HEK293 (cell line): ENCODE data around the gene COLQ.

ENCODE experiments used
- CTCF ChIA-PET: fragments of 350-600 bp; formaldehyde crosslinking; extraction: SDS; loops from one replicate; lab custom pipeline; 2021; ENCODE audit warnings: antibody characterized with exemption; lab: Yijun Ruan, JAX
- POLR2A ChIA-PET: fragments of 300-600 bp; formaldehyde crosslinking; extraction: SDS; loops from one replicate; lab custom pipeline; 2020; ENCODE audit warnings: antibody characterized with exemption, inconsistent platforms; lab: Yijun Ruan, JAX
- H3K27ac ChIP-seq: fragments of 200-500 bp; sonication (Bioruptor generic); 2 replicates; pipeline ENCODE4 v1.5.1; 2014; ENCODE audit warnings: low read depth, low read length, control low read depth, inconsistent platforms; ENCODE audit errors: extremely low read depth
- H3K36me3 ChIP-seq, 2 experiments: fragments of 200-500 bp in 1 of 2; sonication (Bioruptor generic) in 1 of 2; 1 replicate in 1 of 2; 2 replicates in 1 of 2; pipeline ENCODE4 v1.5.1; 2014 to 2017; ENCODE audit warnings: inconsistent platforms in 2 of 2, low read length in 2 of 2; ENCODE audit not compliant: control insufficient read depth in 2 of 2, insufficient read depth in 1 of 2
- H3K4me1 ChIP-seq: fragments of 200-500 bp; sonication (Bioruptor generic); 2 replicates; pipeline ENCODE4 v1.5.1; 2014; ENCODE audit warnings: mild to moderate bottlenecking, low read length, inconsistent platforms; ENCODE audit not compliant: control insufficient read depth, insufficient read depth
- H3K4me3 ChIP-seq: 2 replicates; pipeline ENCODE4 v1.5.1; 2011; ENCODE audit warnings: low read depth, mild to moderate bottlenecking, control low read depth, low read length, moderate library complexity
- H3K9me3 ChIP-seq: fragments of 200-500 bp; sonication (Bioruptor generic); 2 replicates; pipeline ENCODE4 v1.5.1; 2014; ENCODE audit warnings: low read depth, low read length, inconsistent platforms; ENCODE audit not compliant: control insufficient read depth, insufficient read depth
- ATF2 ChIP-seq: fragments of 450-650 bp; formaldehyde crosslinking; IDR thresholded peaks from 2 replicates; pipeline ENCODE4 v1.5.1; 2016; ENCODE audit warnings: missing biosample characterization, missing genetic modification characterization, low read depth
- EGR2 ChIP-seq: fragments of 450-650 bp; formaldehyde crosslinking; IDR thresholded peaks from 2 replicates; pipeline ENCODE4 v1.5.1; 2016; ENCODE audit warnings: low read depth, missing biosample characterization, missing genetic modification characterization
- GLI2 ChIP-seq: fragments of 450-650 bp; formaldehyde crosslinking; IDR thresholded peaks from 2 replicates; pipeline ENCODE4; 2017; ENCODE audit warnings: missing biosample characterization, missing genetic modification characterization, low read depth, borderline replicate concordance
- KLF9 ChIP-seq: fragments of 450-650 bp; formaldehyde crosslinking; IDR thresholded peaks from 2 replicates; pipeline ENCODE4 v1.5.1; 2016; ENCODE audit warnings: missing biosample characterization, missing genetic modification characterization, low read depth
- YY1 ChIP-seq: fragments of 450-650 bp; formaldehyde crosslinking; IDR thresholded peaks from 2 replicates; pipeline ENCODE4 v1.5.1; 2018; ENCODE audit warnings: missing biosample characterization, missing genetic modification characterization
- YY2 ChIP-seq: fragments of 450-650 bp; formaldehyde crosslinking; IDR thresholded peaks from 2 replicates; pipeline ENCODE4 v1.5.1; 2016; ENCODE audit warnings: missing biosample characterization, missing genetic modification characterization
- ZFHX2 ChIP-seq: fragments of 450-650 bp; formaldehyde crosslinking; conservative IDR thresholded peaks from 2 replicates; pipeline ENCODE4 v1.5.1; 2016; ENCODE audit warnings: missing biosample characterization, missing genetic modification characterization
- ZNF174 ChIP-seq: fragments of 450-650 bp; formaldehyde crosslinking; IDR thresholded peaks from 2 replicates; pipeline ENCODE4 v1.5.0; 2017; ENCODE audit warnings: missing biosample characterization, mild to moderate bottlenecking, missing genetic modification characterization
- ZNF37A ChIP-seq: fragments of 450-650 bp; IDR thresholded peaks from 2 replicates; pipeline ENCODE4 v1.5.1; 2018; ENCODE audit warnings: missing biosample characterization, missing genetic modification characterization
- ZNF488 ChIP-seq: fragments of 450-650 bp; formaldehyde crosslinking; IDR thresholded peaks from 2 replicates; pipeline ENCODE4 v1.5.1; 2016; ENCODE audit warnings: missing biosample characterization, missing genetic modification characterization
- ZNF585B ChIP-seq: fragments of 450-650 bp; formaldehyde crosslinking; IDR thresholded peaks from 2 replicates; pipeline ENCODE4 v1.5.1; 2016; ENCODE audit warnings: missing biosample characterization, missing genetic modification characterization
- ZNF645 ChIP-seq: fragments of 450-650 bp; formaldehyde crosslinking; IDR thresholded peaks from 2 replicates; pipeline ENCODE4; 2016; ENCODE audit warnings: missing biosample characterization, missing genetic modification characterization
- ZNF747 ChIP-seq: fragments of 450-650 bp; formaldehyde crosslinking; IDR thresholded peaks from 2 replicates; pipeline ENCODE4 v1.5.1; 2016; ENCODE audit warnings: missing biosample characterization, missing genetic modification characterization
- ZNF843 ChIP-seq: fragments of 450-650 bp; formaldehyde crosslinking; IDR thresholded peaks from 2 replicates; pipeline ENCODE4 v1.5.1; 2016; ENCODE audit warnings: missing biosample characterization, missing genetic modification characterization

COLQ gene

GRCh38 chr3:15522016-15522415 lies 510 bp upstream of the COLQ start (continued):
- TF ChIP-seq ATF2, result no peak

GRCh38 chr3:15520804-15521572 lies 518 bp downstream of the COLQ start:
- ChIA-PET CTCF (no interaction called here), POLR2A (no interaction called here)
- H3K27ac ChIP-seq, result no peak overlapping the region
- H3K9me3 ChIP-seq, result no peaks in the 10 kb centered on the region
- no peaks in the 10 kb centered on the region for H3K36me3 ChIP-seq
- H3K4me1 ChIP-seq, result no peaks in the 10 kb centered on the region
- no peak for TF ChIP-seq EGR2 (tag by site-specific recombination)
- TF ChIP-seq ZNF747, result no peak
- TF ChIP-seq YY1 (tag by site-specific recombination), result no peak
- TF ChIP-seq GLI2 (tag by site-specific recombination), result no peak
- no peak for TF ChIP-seq ZNF488 (tag by site-specific recombination)
- no peak overlapping the region for H3K4me3 ChIP-seq

GRCh38 chr3:15520185-15520584 lies 1.3 kb downstream of the COLQ start:
- no peaks in the 10 kb centered on the region for H3K9me3 ChIP-seq
- ChIA-PET CTCF (interaction anchor here (0.9 to 1.4 kb wide), 2 partner anchors 25 to 38 kb away, joined by 3 read pairs; no protein-coding TSS in a partner anchor), POLR2A (no interaction called here)
- H3K27ac ChIP-seq, result no peak overlapping the region
- H3K4me1 ChIP-seq, result no peaks in the 10 kb centered on the region
- TF ChIP-seq ZNF843 (tag by site-specific recombination) (no peak), EGR2 (tag by site-specific recombination) (peak; percentile 95), ZNF585B (tag by site-specific recombination) (no peak), ZFHX2 (tag by site-specific recombination) (peak; percentile 93)
- H3K4me3 ChIP-seq, result no peak overlapping the region
- no peaks in the 10 kb centered on the region for H3K36me3 ChIP-seq

GRCh38 chr3:15519096-15519495 lies 2.4 kb downstream of the COLQ start:
- Histone ChIP-seq H3K36me3 (no peaks in the 10 kb centered on the region), H3K27ac (no peak overlapping the region), H3K9me3 (no peaks in the 10 kb centered on the region), H3K4me3 (no peak overlapping the region), H3K4me1 (no peaks in the 10 kb centered on the region)
- TF ChIP-seq YY2 (tag by site-specific recombination) (no peak), ZNF174 (tag by site-specific recombination) (no peak), ZNF645 (tag by site-specific recombination) (no peak), ZNF37A (tag by site-specific recombination) (no peak), KLF9 (no peak)
- ChIA-PET CTCF (interaction anchor here (0.6 to 1.4 kb wide), 2 partner anchors 39 to 251 kb away, joined by 3 read pairs; no protein-coding TSS in a partner anchor), POLR2A (no interaction called here)
